Glomerular endothelial cell (primary cell): ENCODE results near the gene CRTAC1. TPM values are rescaled to one million over a fixed set of nuclear protein-coding genes. Genes with fewer than 3 reads are reported as not detected.

Experiments used
- DNase-seq: peaks from one replicate; pipeline ENCODE4 v3.0.0-alpha.2; 2011; ENCODE audit warnings: low read depth, low spot score; ENCODE audit errors: extremely low read depth
- total RNA-seq: library from RNA; depleted of rRNA; stranded (reverse); fragments of >200 nt; gene quantifications from 2 replicates; pipeline ENCODE4 v1.2.3, GENCODE V29; 2015

CRTAC1 gene
- total RNA-seq, 1 donor from 2014 or later, result 1.6 TPM

GRCh38 chr10:98030991-98031431 is 590 bp upstream of the CRTAC1 start:
- no peak for DNase-seq

- no peak for DNase-seq
These were observed 1.0 kb downstream of the CRTAC1 start for GRCh38 chr10:98029149-98030092.

GRCh38 chr10:98028168-98028770 is 2.2 kb downstream of the CRTAC1 start:
- peak; percentile 12 for DNase-seq

GRCh38 chr10:98023024-98023423 is 7.4 kb downstream of the CRTAC1 start:
- no peak for DNase-seq

GRCh38 chr10:98020784-98021183 is 9.6 kb downstream of the CRTAC1 start:
- DNase-seq, result no peak

GRCh38 chr10:98020254-98020653 is 10.2 kb downstream of the CRTAC1 start:
- DNase-seq, result no peak

GRCh38 chr10:98019784-98020183 is 10.6 kb downstream of the CRTAC1 start:
- DNase-seq, result no peak

GRCh38 chr10:98016772-98017475 is 13.5 kb downstream of the CRTAC1 start:
- DNase-seq, result no peak

GRCh38 chr10:98013776-98014175 is 16.6 kb downstream of the CRTAC1 start:
- no peak for DNase-seq

GRCh38 chr10:98013122-98013521 is 17.3 kb downstream of the CRTAC1 start:
- DNase-seq, result no peak

- DNase-seq, result no peak
These were observed 17.8 kb downstream of the CRTAC1 start for GRCh38 chr10:98012644-98013043.

GRCh38 chr10:98010939-98011685 is 19.3 kb downstream of the CRTAC1 start:
- DNase-seq, result no peak

GRCh38 chr10:98006266-98006665 is 24.2 kb downstream of the CRTAC1 start:
- no peak for DNase-seq

- DNase-seq, result no peak
These were observed 28.7 kb downstream of the CRTAC1 start for GRCh38 chr10:98001736-98002135.

GRCh38 chr10:98000346-98000745 is 30.1 kb downstream of the CRTAC1 start:
- no peak for DNase-seq

GRCh38 chr10:97999923-98000248 is 30.5 kb downstream of the CRTAC1 start:
- no peak for DNase-seq

- DNase-seq, result no peak
These were observed 31.1 kb downstream of the CRTAC1 start for GRCh38 chr10:97999066-97999922.

GRCh38 chr10:97991871-97992270 is 38.5 kb downstream of the CRTAC1 start:
- peak; percentile 3 for DNase-seq

- no peak for DNase-seq
These were observed 48.6 kb downstream of the CRTAC1 start for GRCh38 chr10:97981816-97982215.

GRCh38 chr10:97977673-97978072 is 52.7 kb downstream of the CRTAC1 start:
- DNase-seq, result no peak
